HG03045 (cell line): ENCODE results near the gene DZIP1L.
"Not testable (repeated sequence)": the region's sequence is repeated elsewhere in the genome, so short reads cannot be mapped to it uniquely, and the experiment has no call there.

Source experiments
- ATAC-seq: cut with Tn5 transposase; IDR thresholded peaks from one replicate; pipeline ENCODE4 v1.9.1; 2021; ENCODE audit warnings: mild to moderate bottlenecking, moderate library complexity; ENCODE audit not compliant: unreplicated experiment

The DZIP1L gene

GRCh38 chr3:138114988-138115971 is at the start of gene DZIP1L:
TSS of gene DZIP1L (minus strand) at chr3:138115608. CDS start at chr3:138103971, 11,637 bp downstream.
- ATAC-seq: peak; percentile 75

- ATAC-seq: no peak
Measured at GRCh38 chr3:138165061-138165460, 49.7 kb upstream of the DZIP1L start.

- ATAC-seq: no peak
Measured at GRCh38 chr3:138157743-138158142, 42.3 kb upstream of the DZIP1L start.

GRCh38 chr3:138154534-138154933 is 39.1 kb upstream of the DZIP1L start:
- no peak for ATAC-seq

- no peak for ATAC-seq
Measured at GRCh38 chr3:138148503-138148902, 33.1 kb upstream of the DZIP1L start.

- ATAC-seq: not testable (repeated sequence)
Measured at GRCh38 chr3:138142181-138142580, 26.8 kb upstream of the DZIP1L start.

GRCh38 chr3:138140940-138141339 is 25.5 kb upstream of the DZIP1L start:
- ATAC-seq: no peak

- no peak for ATAC-seq
Measured at GRCh38 chr3:138139691-138140090, 24.3 kb upstream of the DZIP1L start.

- ATAC-seq: no peak
Measured at GRCh38 chr3:138137861-138138260, 22.5 kb upstream of the DZIP1L start.

GRCh38 chr3:138136201-138136600 is 20.8 kb upstream of the DZIP1L start:
- ATAC-seq: no peak

- no peak for ATAC-seq
Measured at GRCh38 chr3:138135833-138136194, 20.4 kb upstream of the DZIP1L start.

GRCh38 chr3:138135146-138135832 is 19.9 kb upstream of the DZIP1L start:
- no peak for ATAC-seq

GRCh38 chr3:138132239-138132638 is 16.8 kb upstream of the DZIP1L start, which contains the start of gene A4GNT:
TSS of gene A4GNT (minus strand) at chr3:138132390. CDS start at chr3:138131256, 1,134 bp downstream.
- no peak for ATAC-seq

- ATAC-seq: no peak
Measured at GRCh38 chr3:138127636-138128365, 12.4 kb upstream of the DZIP1L start.

GRCh38 chr3:138125548-138126221 is 10.3 kb upstream of the DZIP1L start:
- ATAC-seq: no peak

- no peak for ATAC-seq
Measured at GRCh38 chr3:138124706-138125355, 9.4 kb upstream of the DZIP1L start.

- ATAC-seq: no peak
Measured at GRCh38 chr3:138124188-138124587, 8.8 kb upstream of the DZIP1L start.

- ATAC-seq: no peak
Measured at GRCh38 chr3:138119423-138119766, 4.0 kb upstream of the DZIP1L start.

- peak; percentile 73 for ATAC-seq
Measured at GRCh38 chr3:138118612-138119422, 3.4 kb upstream of the DZIP1L start.
